ENCODE results near the gene TXNDC12. TPM values are rescaled to one million over a fixed set of nuclear protein-coding genes. Genes with fewer than 3 reads are reported as not detected.
"Not testable (repeated sequence)": the region's sequence is repeated elsewhere in the genome, so short reads cannot be mapped to it uniquely, and the experiment has no call there.

Gene TXNDC12
- total RNA-seq: 15.3 TPM

GRCh38 chr1:52055066-52055865 lies at the start of gene TXNDC12:
Gene TXNDC12, minus strand, starts transcription at chr1:52055191. Its CDS starts 95 bp downstream, at chr1:52055096.
- peak; percentile 79 for DNase-seq

GRCh38 chr1:52102336-52103013 lies 47.5 kb upstream of the TXNDC12 start:
- no peak for DNase-seq

- DNase-seq: no peak
These were observed 43.3 kb upstream of the TXNDC12 start for GRCh38 chr1:52098139-52098871.

- no peak for DNase-seq
These were observed 41.2 kb upstream of the TXNDC12 start for GRCh38 chr1:52096216-52096615.

- not testable (repeated sequence) for DNase-seq
These were observed 39.3 kb upstream of the TXNDC12 start for GRCh38 chr1:52094300-52094699.

GRCh38 chr1:52087892-52088291 lies 32.9 kb upstream of the TXNDC12 start:
- DNase-seq: not testable (repeated sequence)

GRCh38 chr1:52080014-52080415 lies 25.0 kb upstream of the TXNDC12 start:
- no peak for DNase-seq

- not testable (repeated sequence) for DNase-seq
These were observed 22.3 kb upstream of the TXNDC12 start for GRCh38 chr1:52077277-52077676.

- DNase-seq: no peak
These were observed 17.3 kb upstream of the TXNDC12 start for GRCh38 chr1:52072291-52072690.

GRCh38 chr1:52070704-52071103 lies 15.7 kb upstream of the TXNDC12 start:
- DNase-seq: no peak

- no peak for DNase-seq
These were observed 8.2 kb upstream of the TXNDC12 start for GRCh38 chr1:52063192-52063591.

GRCh38 chr1:52060822-52061221 lies 5.8 kb upstream of the TXNDC12 start:
- DNase-seq: no peak

- DNase-seq: no peak
These were observed 4.9 kb upstream of the TXNDC12 start for GRCh38 chr1:52059888-52060287.

GRCh38 chr1:52059321-52059720 lies 4.3 kb upstream of the TXNDC12 start:
- DNase-seq: no peak

- no peak for DNase-seq
These were observed 3.0 kb upstream of the TXNDC12 start for GRCh38 chr1:52057876-52058415.

- DNase-seq: no peak
These were observed 2.3 kb upstream of the TXNDC12 start for GRCh38 chr1:52057255-52057654.

GRCh38 chr1:52056937-52057231 lies 1.9 kb upstream of the TXNDC12 start:
- no peak for DNase-seq

GRCh38 chr1:52056163-52056936 lies 1.4 kb upstream of the TXNDC12 start, which contains the start of gene BTF3L4:
Gene BTF3L4, plus strand, starts transcription at chr1:52056295. Its CDS starts 3,553 bp downstream, at chr1:52059848.
- DNase-seq: peak; percentile 95

- no peak for DNase-seq
These were observed 823 bp upstream of the TXNDC12 start for GRCh38 chr1:52055866-52056162.

GRCh38 chr1:52054496-52055065 lies 410 bp downstream of the TXNDC12 start:
- no peak for DNase-seq

- DNase-seq: no peak
These were observed 1.1 kb downstream of the TXNDC12 start for GRCh38 chr1:52053862-52054261.

- DNase-seq: not testable (repeated sequence)
These were observed 5.7 kb downstream of the TXNDC12 start for GRCh38 chr1:52049337-52049736.

Data from occipital lobe (tissue), 2 donors.